ENCODE results near the gene HIVEP1.

Gene HIVEP1

GRCh38 chr6:11999246-11999645, 12.9 kb upstream of the HIVEP1 start:
- WGBS, 2 donors (ENCODE audit: extremely low coverage in 2 of 2, insufficient read length in 2 of 2, insufficient replicate concordance in 1 of 2): no CpG with 5 or more reads among the region's 5 CpGs
- no peaks in the 10 kb centered on the region for H3K79me1 ChIP-seq (ENCODE audit: low read depth, low read length)
- H3K23ac ChIP-seq (ENCODE audit: low read depth, low read length, poor library complexity): no peak overlapping the region
- H3K4me2 ChIP-seq (ENCODE audit: insufficient read depth, low read length, poor library complexity, severe bottlenecking): no peak overlapping the region
- H3K36me3 ChIP-seq (replicated peaks in 1 of 2; ENCODE audit: control insufficient read depth in 2 of 2, insufficient read depth in 2 of 2, low read length in 2 of 2): no peaks in the 10 kb centered on the region
- no peak overlapping the region for H2BK15ac ChIP-seq (ENCODE audit: low read length)
- no peak overlapping the region for H3K18ac ChIP-seq (ENCODE audit: low read length)
- H3K4ac ChIP-seq (ENCODE audit: low read length): no peak overlapping the region
- no peak overlapping the region for H4K91ac ChIP-seq (ENCODE audit: low read depth, low read length, poor library complexity)
- H3K27ac ChIP-seq (replicated peaks; ENCODE audit: low read length): no peak overlapping the region
- no peak overlapping the region for H2BK5ac ChIP-seq (ENCODE audit: low read length)
- no peak overlapping the region for H2AFZ ChIP-seq (ENCODE audit: low read length)
- DNase-seq (ENCODE audit: low spot score): no peak
- H3K4me3 ChIP-seq (ENCODE audit: low read length in 2 of 2): no peak overlapping the region
- no peaks in the 10 kb centered on the region for H3K4me1 ChIP-seq (ENCODE audit: control insufficient read depth in 2 of 2, insufficient read depth in 1 of 2, low read depth in 1 of 2, low read length in 2 of 2)
- no peak overlapping the region for H4K8ac ChIP-seq (ENCODE audit: low read depth, low read length)
- H2BK120ac ChIP-seq (ENCODE audit: low read depth, low read length): no peak overlapping the region
- H3K9ac ChIP-seq (ENCODE audit: low read depth, low read length, poor library complexity): no peak overlapping the region
- no peak overlapping the region for H2BK12ac ChIP-seq (ENCODE audit: low read length)
- no peaks in the 10 kb centered on the region for H3K27me3 ChIP-seq (ENCODE audit: control insufficient read depth in 3 of 3, insufficient read depth in 3 of 3, low read depth in 1 of 3, low read length in 3 of 3)
- H3K14ac ChIP-seq (ENCODE audit: low read length): no peak overlapping the region
- no peak overlapping the region for H2AK5ac ChIP-seq (ENCODE audit: low read depth, low read length)
- no peaks in the 10 kb centered on the region for H3K9me3 ChIP-seq (replicated peaks in 1 of 2; ENCODE audit: control insufficient read depth in 2 of 2, insufficient read depth in 1 of 2, low read depth in 1 of 2, low read length in 2 of 2)

- Histone ChIP-seq H3K27me3 (ENCODE audit: control insufficient read depth in 3 of 3, insufficient read depth in 3 of 3, low read depth in 1 of 3, low read length in 3 of 3) (no peaks in the 10 kb centered on the region), H3K4ac (ENCODE audit: low read length) (no peak overlapping the region), H3K23ac (ENCODE audit: low read depth, low read length, poor library complexity) (no peak overlapping the region), H4K91ac (ENCODE audit: low read depth, low read length, poor library complexity) (no peak overlapping the region), H2BK120ac (ENCODE audit: low read depth, low read length) (no peak overlapping the region), H3K14ac (ENCODE audit: low read length) (no peak overlapping the region), H3K27ac (replicated peaks; ENCODE audit: low read length) (no peak overlapping the region), H3K9ac (ENCODE audit: low read depth, low read length, poor library complexity) (no peak overlapping the region), H3K4me3 (ENCODE audit: low read length in 2 of 2) (no peak overlapping the region), H3K4me2 (ENCODE audit: insufficient read depth, low read length, poor library complexity, severe bottlenecking) (no peak overlapping the region), H3K4me1 (ENCODE audit: control insufficient read depth in 2 of 2, insufficient read depth in 1 of 2, low read depth in 1 of 2, low read length in 2 of 2) (no peaks in the 10 kb centered on the region), H3K36me3 (replicated peaks in 1 of 2; ENCODE audit: control insufficient read depth in 2 of 2, insufficient read depth in 2 of 2, low read length in 2 of 2) (no peaks in the 10 kb centered on the region), H2BK12ac (ENCODE audit: low read length) (no peak overlapping the region), H3K9me3 (replicated peaks in 1 of 2; ENCODE audit: control insufficient read depth in 2 of 2, insufficient read depth in 1 of 2, low read depth in 1 of 2, low read length in 2 of 2) (no peaks in the 10 kb centered on the region), H4K8ac (ENCODE audit: low read depth, low read length) (no peak overlapping the region), H2AK5ac (ENCODE audit: low read depth, low read length) (no peak overlapping the region), H2AFZ (ENCODE audit: low read length) (no peak overlapping the region), H2BK5ac (ENCODE audit: low read length) (no peak overlapping the region), H3K18ac (ENCODE audit: low read length) (no peak overlapping the region), H2BK15ac (ENCODE audit: low read length) (no peak overlapping the region), H3K79me1 (ENCODE audit: low read depth, low read length) (no peaks in the 10 kb centered on the region)
- DNase-seq (ENCODE audit: low spot score): no peak
Observed at GRCh38 chr6:12000174-12000573, 11.9 kb upstream of the HIVEP1 start.

GRCh38 chr6:12001004-12001705, 11.0 kb upstream of the HIVEP1 start:
- no peak overlapping the region for H2AFZ ChIP-seq (ENCODE audit: low read length)
- no peaks in the 10 kb centered on the region for H3K9me3 ChIP-seq (replicated peaks in 1 of 2; ENCODE audit: control insufficient read depth in 2 of 2, insufficient read depth in 1 of 2, low read depth in 1 of 2, low read length in 2 of 2)
- no peak overlapping the region for H2BK12ac ChIP-seq (ENCODE audit: low read length)
- H2BK120ac ChIP-seq (ENCODE audit: low read depth, low read length): no peak overlapping the region
- H2BK5ac ChIP-seq (ENCODE audit: low read length): no peak overlapping the region
- H3K18ac ChIP-seq (ENCODE audit: low read length): no peak overlapping the region
- H3K23ac ChIP-seq (ENCODE audit: low read depth, low read length, poor library complexity): no peak overlapping the region
- no peak overlapping the region for H3K4me2 ChIP-seq (ENCODE audit: insufficient read depth, low read length, poor library complexity, severe bottlenecking)
- no peaks in the 10 kb centered on the region for H3K27me3 ChIP-seq (ENCODE audit: control insufficient read depth in 3 of 3, insufficient read depth in 3 of 3, low read depth in 1 of 3, low read length in 3 of 3)
- WGBS, 2 donors (ENCODE audit: extremely low coverage in 2 of 2, insufficient read length in 2 of 2, insufficient replicate concordance in 1 of 2): no CpG with 5 or more reads among the region's 4 CpGs
- H3K27ac ChIP-seq (replicated peaks; ENCODE audit: low read length): no peak overlapping the region
- no peak overlapping the region for H4K8ac ChIP-seq (ENCODE audit: low read depth, low read length)
- H4K91ac ChIP-seq (ENCODE audit: low read depth, low read length, poor library complexity): no peak overlapping the region
- H2AK5ac ChIP-seq (ENCODE audit: low read depth, low read length): no peak overlapping the region
- DNase-seq (ENCODE audit: low spot score): no peak
- no peak overlapping the region for H2BK15ac ChIP-seq (ENCODE audit: low read length)
- H3K4me3 ChIP-seq (ENCODE audit: low read length in 2 of 2): no peak overlapping the region
- H3K4ac ChIP-seq (ENCODE audit: low read length): no peak overlapping the region
- H3K4me1 ChIP-seq (ENCODE audit: control insufficient read depth in 2 of 2, insufficient read depth in 1 of 2, low read depth in 1 of 2, low read length in 2 of 2): no peaks in the 10 kb centered on the region
- H3K9ac ChIP-seq (ENCODE audit: low read depth, low read length, poor library complexity): no peak overlapping the region
- H3K79me1 ChIP-seq (ENCODE audit: low read depth, low read length): no peaks in the 10 kb centered on the region
- H3K36me3 ChIP-seq (replicated peaks in 1 of 2; ENCODE audit: control insufficient read depth in 2 of 2, insufficient read depth in 2 of 2, low read length in 2 of 2): no peaks in the 10 kb centered on the region
- H3K14ac ChIP-seq (ENCODE audit: low read length): no peak overlapping the region

GRCh38 chr6:12001706-12002435, 10.2 kb upstream of the HIVEP1 start:
- 100% methylated on average over 1 of the region's 6 CpGs; no CpG with 5 or more reads in 1 of the 2 donors for WGBS, 2 donors (ENCODE audit: extremely low coverage in 2 of 2, insufficient read length in 2 of 2, insufficient replicate concordance in 1 of 2)

More at GRCh38 chr6:12001706-12002435, 10.2 kb upstream of the HIVEP1 start:
- Histone ChIP-seq H2BK12ac (ENCODE audit: low read length) (no peak overlapping the region), H3K18ac (ENCODE audit: low read length) (no peak overlapping the region), H3K27ac (replicated peaks; ENCODE audit: low read length) (no peak overlapping the region), H3K14ac (ENCODE audit: low read length) (no peak overlapping the region), H3K9ac (ENCODE audit: low read depth, low read length, poor library complexity) (no peak overlapping the region), H4K8ac (ENCODE audit: low read depth, low read length) (no peak overlapping the region), H2BK15ac (ENCODE audit: low read length) (no peak overlapping the region), H2AFZ (ENCODE audit: low read length) (no peak overlapping the region), H2BK5ac (ENCODE audit: low read length) (no peak overlapping the region), H3K23ac (ENCODE audit: low read depth, low read length, poor library complexity) (no peak overlapping the region), H2BK120ac (ENCODE audit: low read depth, low read length) (no peak overlapping the region), H3K4me2 (ENCODE audit: insufficient read depth, low read length, poor library complexity, severe bottlenecking) (no peak overlapping the region), H3K4ac (ENCODE audit: low read length) (no peak overlapping the region), H2AK5ac (ENCODE audit: low read depth, low read length) (no peak overlapping the region), H3K79me1 (ENCODE audit: low read depth, low read length) (no peaks in the 10 kb centered on the region), H3K36me3 (replicated peaks in 1 of 2; ENCODE audit: control insufficient read depth in 2 of 2, insufficient read depth in 2 of 2, low read length in 2 of 2) (no peaks in the 10 kb centered on the region), H4K91ac (ENCODE audit: low read depth, low read length, poor library complexity) (no peak overlapping the region), H3K4me3 (ENCODE audit: low read length in 2 of 2) (no peak overlapping the region), H3K9me3 (replicated peaks in 1 of 2; ENCODE audit: control insufficient read depth in 2 of 2, insufficient read depth in 1 of 2, low read depth in 1 of 2, low read length in 2 of 2) (no peaks in the 10 kb centered on the region), H3K4me1 (ENCODE audit: control insufficient read depth in 2 of 2, insufficient read depth in 1 of 2, low read depth in 1 of 2, low read length in 2 of 2) (no peaks in the 10 kb centered on the region), H3K27me3 (ENCODE audit: control insufficient read depth in 3 of 3, insufficient read depth in 3 of 3, low read depth in 1 of 3, low read length in 3 of 3) (no peaks in the 10 kb centered on the region)
- DNase-seq (ENCODE audit: low spot score): no peak

Data from neuronal stem cell (in vitro differentiated cells).